HepG2 (cell line): ENCODE data around the gene MRGPRF. TPM values are rescaled to one million over a fixed set of nuclear protein-coding genes. Genes with fewer than 3 reads are reported as not detected.

Source experiments
- ATAC-seq: fragments of 200-7000 bp; cut with Tn5 transposase; 3 replicates; pipeline ENCODE4 v1.9.1; 2020; ENCODE audit warnings: mild to moderate bottlenecking, moderate library complexity
- BruUV-seq: library from RNA; stranded (reverse); fragments of 400-500 nt; replicated peaks from 2 replicates; lab custom pipeline; 2021; lab: Mats Ljungman, UMichigan
- CTCF ChIA-PET: fragments of 300-600 bp; formaldehyde crosslinking; extraction: SDS; loops from one replicate; lab custom pipeline; 2021; ENCODE audit warnings: low total read pairs, inconsistent platforms, low intra/inter-chr PET ratio; lab: Yijun Ruan, JAX
- POLR2A ChIA-PET: fragments of 350-600 bp; sonication (Branson Sonifier 250); formaldehyde crosslinking; loops from one replicate; lab custom pipeline; 2020; ENCODE audit warnings: antibody characterized with exemption, inconsistent platforms; lab: Yijun Ruan, JAX
- DNase-seq: peaks from one replicate; pipeline ENCODE4 v3.0.0-alpha.2; 2015; ENCODE audit warnings: low spot score
- FAIRE-seq: peaks from 3 replicates; lab custom pipeline; 2011; peaks lifted over from hg19 to GRCh38; lab: Jason Lieb, UNC
- H2AFZ ChIP-seq: one replicate; pipeline ENCODE4 v1.6.1; 2011; ENCODE audit warnings: low read length, inconsistent platforms
- H3K27ac ChIP-seq: fragments of 300-600 bp; 3 replicates; pipeline ENCODE4 v1.8.0; 2011; ENCODE audit warnings: mixed run types, mild to moderate bottlenecking, mixed read lengths, low read length, inconsistent platforms; ENCODE audit not compliant: insufficient read depth; ENCODE audit errors: extremely low read length
- H3K27me3 ChIP-seq, 2 experiments: fragments of 200-600 bp in 1 of 2; 2 replicates in 1 of 2; 3 replicates in 1 of 2; pipeline versions ENCODE4 v1.6.0 to v1.8.0; 2011; ENCODE audit warnings: low read length in 2 of 2, mild to moderate bottlenecking in 2 of 2, moderate library complexity in 2 of 2, inconsistent platforms in 1 of 2; ENCODE audit not compliant: insufficient read depth in 2 of 2, control insufficient read depth in 1 of 2
- H3K36me3 ChIP-seq, 2 experiments: fragments of 200-600 bp in 1 of 2; replicated peaks in 1 of 2; 2 replicates in 1 of 2; 3 replicates in 1 of 2; pipeline versions ENCODE4 v1.5.1 to v1.8.0; 2011; ENCODE audit warnings: low read length in 2 of 2, inconsistent platforms in 1 of 2; ENCODE audit not compliant: insufficient read depth in 2 of 2, control insufficient read depth in 1 of 2
- H3K4me1 ChIP-seq: 2 replicates; pipeline ENCODE4 v1.5.1; 2012; ENCODE audit warnings: low read length, inconsistent platforms; ENCODE audit not compliant: insufficient read depth
- H3K4me2 ChIP-seq: 2 replicates; pipeline ENCODE4 v1.6.0; 2011; ENCODE audit warnings: low read depth, low read length, inconsistent platforms
- H3K4me3 ChIP-seq, 3 experiments: fragments of 200-600 bp in 1 of 3; sonication (generic), shearing (Covaris generic) in 1 of 3; replicated peaks in 1 of 3; 2 replicates each; pipeline ENCODE4 v1.5.1; 2011 to 2016; ENCODE audit warnings: low read length in 3 of 3, inconsistent platforms in 2 of 3, low read depth in 2 of 3, mild to moderate bottlenecking in 2 of 3, control low read depth in 1 of 3, mixed read lengths in 1 of 3; ENCODE audit not compliant: insufficient read depth in 1 of 3
- H3K79me2 ChIP-seq: one replicate; pipeline ENCODE4 v1.6.1; 2011; ENCODE audit warnings: low read length, inconsistent platforms; ENCODE audit not compliant: insufficient read depth
- H3K9ac ChIP-seq: 2 replicates; pipeline ENCODE4 v1.6.0; 2011; ENCODE audit warnings: mild to moderate bottlenecking, low read depth, low read length, inconsistent platforms; ENCODE audit not compliant: insufficient read depth
- H3K9me3 ChIP-seq: 2 replicates; pipeline ENCODE4 v1.5.1; 2012; ENCODE audit warnings: mild to moderate bottlenecking, low read length
- H4K20me1 ChIP-seq: 2 replicates; pipeline ENCODE4 v1.6.0; 2011; ENCODE audit warnings: inconsistent platforms, mild to moderate bottlenecking, low read length, moderate library complexity; ENCODE audit not compliant: insufficient read depth
- FOXO1 ChIP-seq: sonication (generic); formaldehyde crosslinking; IDR thresholded peaks from 2 replicates; pipeline ENCODE4 v1.4.0; 2020; ENCODE audit warnings: missing genetic modification reagents
- GPBP1L1 ChIP-seq: sonication (generic); formaldehyde crosslinking; IDR thresholded peaks from 2 replicates; pipeline ENCODE4 v1.5.0; 2020; ENCODE audit warnings: mild to moderate bottlenecking, missing genetic modification reagents
- JDP2 ChIP-seq: sonication (generic); formaldehyde crosslinking; IDR thresholded peaks from 2 replicates; pipeline ENCODE4 v1.8.1; 2022; ENCODE audit warnings: missing genetic modification reagents, borderline replicate concordance
- KDM1A ChIP-seq: IDR thresholded peaks from 2 replicates; pipeline ENCODE4 v1.6.1; 2016; ENCODE audit warnings: missing compliant biosample characterization
- MNT ChIP-seq: fragments of 450-650 bp; IDR thresholded peaks from 2 replicates; pipeline ENCODE4 v1.6.1; 2016
- NFKB2 ChIP-seq: sonication (generic); formaldehyde crosslinking; IDR thresholded peaks from 2 replicates; pipeline ENCODE4 v1.4.0; 2020; ENCODE audit warnings: missing genetic modification reagents, borderline replicate concordance
- PREB ChIP-seq: sonication (generic); formaldehyde crosslinking; IDR thresholded peaks from 2 replicates; pipeline ENCODE4 v1.4.0; 2020; ENCODE audit warnings: missing genetic modification reagents
- SRF ChIP-seq: IDR thresholded peaks from 2 replicates; pipeline ENCODE4 v1.6.1; 2011; ENCODE audit warnings: mild to moderate bottlenecking, low read depth, low read length, moderate library complexity
- USF2 ChIP-seq, 2 experiments: sonication (generic) in 1 of 2; formaldehyde crosslinking in 1 of 2; IDR thresholded peaks; 2 replicates each; pipeline versions ENCODE4 v1.5.1 to v1.6.1; 2011 to 2020; ENCODE audit warnings: borderline replicate concordance in 1 of 2, low read depth in 1 of 2, low read length in 1 of 2, mild to moderate bottlenecking in 1 of 2, missing genetic modification reagents in 1 of 2, moderate library complexity in 1 of 2
- ZBTB25 ChIP-seq: IDR thresholded peaks from 2 replicates; pipeline ENCODE4 v1.6.1; 2018; ENCODE audit warnings: missing genetic modification reagents
- ZBTB3 ChIP-seq: sonication (generic); formaldehyde crosslinking; IDR thresholded peaks from 2 replicates; pipeline ENCODE4 v1.4.0; 2020; ENCODE audit warnings: low read depth, mild to moderate bottlenecking, moderate library complexity, missing genetic modification reagents, borderline replicate concordance
- ZNF629 ChIP-seq: sonication (generic); formaldehyde crosslinking; conservative IDR thresholded peaks from 2 replicates; pipeline ENCODE4 v1.5.0; 2020; ENCODE audit warnings: missing genetic modification reagents
- ZNF691 ChIP-seq: sonication (generic); formaldehyde crosslinking; IDR thresholded peaks from 2 replicates; pipeline ENCODE4 v1.4.0; 2020; ENCODE audit warnings: missing genetic modification reagents, low read depth, mild to moderate bottlenecking, borderline replicate concordance
- ZNF724P ChIP-seq: sonication (generic); formaldehyde crosslinking; IDR thresholded peaks from 2 replicates; pipeline ENCODE4 v1.8.0; 2022; ENCODE audit warnings: missing genetic modification reagents, borderline replicate concordance
- ZNF75D ChIP-seq: sonication (generic); formaldehyde crosslinking; IDR thresholded peaks from 2 replicates; pipeline ENCODE4 v1.8.1; 2023; ENCODE audit warnings: missing genetic modification reagents, mild to moderate bottlenecking, borderline replicate concordance
- ZSCAN9 ChIP-seq: IDR thresholded peaks from 2 replicates; pipeline ENCODE4 v1.6.1; 2016; ENCODE audit warnings: borderline replicate concordance
- WGBS: methylation state at CpG from one replicate; pipeline ENCODE4 v1.1.6; 2017; ENCODE audit warnings: low lambda C conversion rate; 5-methylcytosine and 5-hydroxymethylcytosine counted together
- in situ Hi-C: cut with HindIII; loops from 2 replicates; pipeline ENCODE4 v1.10.0; 2017; ENCODE audit warnings: low pct_unique_long_range_greater_than_20kb; ENCODE audit not compliant: extremely low pct_ligation_motif_present
- intact Hi-C: fragments of 100-400 bp; cut with micrococcal nuclease; formaldehyde crosslinking; loops from one replicate; pipeline ENCODE4 v1.10.0; 2022; ENCODE audit not compliant: unreplicated experiment
- polyA plus RNA-seq, 8 experiments: library from polyadenylated mRNA; depleted of rRNA in 3 of 8; stranded (reverse) in 7 of 8; unstranded in 1 of 8; fragments of >200 nt; fragmentation: Illumina TruSeq in 4 of 8; extraction: Trizol in 4 of 8; gene quantifications; 2 replicates each; pipeline versions ENCODE4 v1.2.1 to v1.2.3, GENCODE V29; 2011 to 2016; ENCODE audit warnings: low read depth in 4 of 8, missing spikeins in 1 of 8, mixed read lengths in 1 of 8; ENCODE audit not compliant: insufficient read depth in 1 of 8
- total RNA-seq, 5 experiments: library from RNA; depleted of rRNA; stranded (reverse); fragments of >200 nt; fragmentation: Illumina TruSeq; extraction: Trizol; gene quantifications; 2 replicates each; pipeline ENCODE4 v1.2.3, GENCODE V29; 2016; ENCODE audit warnings: low read depth in 1 of 5

Gene MRGPRF
- total and polyA plus RNA-seq, 2 of the 13 experiments (the other 11 are each of a cell fraction or from before 2014, with no cell fraction given), result not detected

- TF ChIP-seq USF2 (IDR thresholded peaks at IDR 0.05; ENCODE audit: low read depth, low read length) (no peak), USF2 (CRISPR knock-in tag; IDR thresholded peaks at IDR 0.05; ENCODE audit: borderline replicate concordance) (no peak), ZNF629 (CRISPR knock-in tag) (no peak), JDP2 (CRISPR knock-in tag) (no peak), FOXO1 (CRISPR knock-in tag) (no peak), ZNF724P (CRISPR knock-in tag) (no peak), SRF (no peak), KDM1A (CRISPR knock-in tag) (no peak), MNT (no peak), ZNF75D (no peak)
Observed at GRCh38 chr11:69037544-69037943, 24.5 kb upstream of the MRGPRF start (continued).

- no peak overlapping the region for H3K4me2 ChIP-seq
- H3K27ac ChIP-seq, result no peak overlapping the region
- intact Hi-C loops (no loop called here), in situ Hi-C loops (no loop called here)
- no peak overlapping the region for H3K9ac ChIP-seq
- ChIA-PET POLR2A (no interaction called here), CTCF (no interaction called here)
- no peaks in the 10 kb centered on the region for H4K20me1 ChIP-seq
- H3K9me3 ChIP-seq, result no peaks in the 10 kb centered on the region
- H3K4me1 ChIP-seq, result no peaks in the 10 kb centered on the region
- no peak for DNase-seq
- no peaks in the 10 kb centered on the region for H3K79me2 ChIP-seq
- 57% methylated on average over 10 of the region's 18 CpGs for WGBS
- ATAC-seq, result no peak
- no TSS peak for BruUV-seq
- H3K36me3 ChIP-seq, result no peaks in the 10 kb centered on the region
- FAIRE-seq, result no peak
- no peak overlapping the region for H3K4me3 ChIP-seq
- peaks cover 1 to 20% of the 10 kb centered on the region in 2 experiments; a peak in 4 of 5 replicates for H3K27me3 ChIP-seq
- H2AFZ ChIP-seq, result no peak overlapping the region
- TF ChIP-seq ZSCAN9 (CRISPR knock-in tag) (no peak), ZNF691 (CRISPR knock-in tag) (no peak), NFKB2 (CRISPR knock-in tag) (no peak), GPBP1L1 (CRISPR knock-in tag) (no peak), ZBTB25 (CRISPR knock-in tag) (no peak), ZBTB3 (CRISPR knock-in tag) (no peak), PREB (CRISPR knock-in tag) (no peak)
Observed at GRCh38 chr11:69037074-69037473, 24.0 kb upstream of the MRGPRF start.
